ENCODE data around the gene TMEM256. TPM values are rescaled to one million over a fixed set of nuclear protein-coding genes. Genes with fewer than 3 reads are reported as not detected.

The TMEM256 gene
- total RNA-seq, 1 experiment from 2014 or later: 57.6 TPM

GRCh38 chr17:7382901-7383300 lies 21.0 kb downstream of the TMEM256 start:
- no peak for TF ChIP-seq CTCF (conservative IDR thresholded peaks at IDR 0.05; ENCODE audit: low read depth, low read length)
- no peak for TF ChIP-seq EZH2 (IDR thresholded peaks at IDR 0.05; ENCODE audit: borderline replicate concordance, low read depth, low read length, poor library complexity, severe bottlenecking)
- no peaks in the 10 kb centered on the region for H3K36me3 ChIP-seq (ENCODE audit: insufficient read depth, low read length, poor library complexity, severe bottlenecking)
- no peaks in the 10 kb centered on the region for H3K27me3 ChIP-seq (replicated peaks; ENCODE audit: insufficient read depth, low read depth, low read length, poor library complexity)
- no peak for DNase-seq (ENCODE audit: low spot score)
- no peaks in the 10 kb centered on the region for H3K9me3 ChIP-seq (ENCODE audit: low read depth, low read length, poor library complexity, severe bottlenecking)
- ChIA-PET CTCF (no interaction called here), POLR2A (ENCODE audit: low non-redundant PET) (no interaction called here)
- no peaks in the 10 kb centered on the region for H3K4me1 ChIP-seq (ENCODE audit: insufficient read depth, low read length, poor library complexity, severe bottlenecking)
- BruUV-seq (replicated peaks): no TSS peak
- no peak overlapping the region for H3K27ac ChIP-seq (ENCODE audit: low read depth, low read length, poor library complexity, severe bottlenecking)
- intact Hi-C loops (cut with micrococcal nuclease; ENCODE audit: unreplicated experiment): no loop called here
- no peak overlapping the region for H3K4me3 ChIP-seq (ENCODE audit: low read depth, low read length, poor library complexity, severe bottlenecking)

- H3K27me3 ChIP-seq (replicated peaks; ENCODE audit: insufficient read depth, low read depth, low read length, poor library complexity): no peaks in the 10 kb centered on the region
Measured at GRCh38 chr17:7380855-7381683, 22.8 kb downstream of the TMEM256 start, which contains the start of gene TNK1. TNK1 (plus strand) TSS chr17:7381089; CDS start chr17:7382927, 1,838 bp downstream.

DNA sequence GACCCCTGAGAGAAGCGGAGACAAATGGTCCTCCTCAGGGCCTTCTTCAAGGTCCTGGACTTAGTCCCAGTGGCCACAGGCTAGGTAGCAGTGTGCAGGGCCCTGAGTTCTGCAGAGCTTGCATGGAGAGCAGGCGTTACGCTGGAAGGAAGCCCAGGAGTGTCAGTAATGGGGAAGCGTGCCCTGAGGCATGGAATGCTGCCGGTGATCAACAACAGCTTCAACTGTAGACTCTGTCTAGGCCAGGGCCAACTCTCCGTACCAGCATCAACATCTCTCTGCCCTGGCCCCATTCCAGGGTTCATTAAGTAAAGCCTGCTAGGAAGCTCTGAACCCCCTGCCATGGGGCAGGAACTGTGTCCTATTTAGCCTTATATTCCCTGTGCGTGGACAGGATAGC lies 23.6 kb downstream of the TMEM256 start:
- no peak for DNase-seq (ENCODE audit: low spot score)
- peak overlapping the region; percentile 36 for H3K4me3 ChIP-seq (ENCODE audit: low read depth, low read length, poor library complexity, severe bottlenecking)
- CTCF ChIA-PET: no interaction called here

More at GRCh38 chr17:7380855-7381683, 22.8 kb downstream of the TMEM256 start, which contains the start of gene TNK1:
- no peak for DNase-seq (ENCODE audit: low spot score)
- Histone ChIP-seq H3K36me3 (ENCODE audit: insufficient read depth, low read length, poor library complexity, severe bottlenecking) (no peaks in the 10 kb centered on the region), H3K9me3 (ENCODE audit: low read depth, low read length, poor library complexity, severe bottlenecking) (no peaks in the 10 kb centered on the region), H3K4me1 (ENCODE audit: insufficient read depth, low read length, poor library complexity, severe bottlenecking) (no peaks in the 10 kb centered on the region), H3K4me3 (ENCODE audit: low read depth, low read length, poor library complexity, severe bottlenecking) (peak within 1 kb of the TSS; percentile 36), H3K27ac (ENCODE audit: low read depth, low read length, poor library complexity, severe bottlenecking) (no peak within 1 kb of the TSS)
- CTCF ChIA-PET: no interaction called here
- TF ChIP-seq EZH2 (IDR thresholded peaks at IDR 0.05; ENCODE audit: borderline replicate concordance, low read depth, low read length, poor library complexity, severe bottlenecking) (no peak), CTCF (conservative IDR thresholded peaks at IDR 0.05; ENCODE audit: low read depth, low read length) (no peak)
- BruUV-seq (replicated peaks): no TSS peak
- POLR2A ChIA-PET (ENCODE audit: low non-redundant PET): interaction anchor here (0.5 kb wide), 1 partner anchor 334 kb away, joined by 5 read pairs; no protein-coding TSS in a partner anchor
- intact Hi-C loops (cut with micrococcal nuclease; ENCODE audit: unreplicated experiment): no loop called here

More for the DNA sequence above, 23.6 kb downstream of the TMEM256 start:
- POLR2A ChIA-PET (ENCODE audit: low non-redundant PET): no interaction called here
- intact Hi-C loops (cut with micrococcal nuclease; ENCODE audit: unreplicated experiment): no loop called here
- Histone ChIP-seq H3K36me3 (ENCODE audit: insufficient read depth, low read length, poor library complexity, severe bottlenecking) (no peaks in the 10 kb centered on the region), H3K27ac (ENCODE audit: low read depth, low read length, poor library complexity, severe bottlenecking) (no peak overlapping the region), H3K4me1 (ENCODE audit: insufficient read depth, low read length, poor library complexity, severe bottlenecking) (no peaks in the 10 kb centered on the region), H3K27me3 (replicated peaks; ENCODE audit: insufficient read depth, low read depth, low read length, poor library complexity) (no peaks in the 10 kb centered on the region), H3K9me3 (ENCODE audit: low read depth, low read length, poor library complexity, severe bottlenecking) (no peaks in the 10 kb centered on the region)
- no TSS peak for BruUV-seq (replicated peaks)
- TF ChIP-seq EZH2 (IDR thresholded peaks at IDR 0.05; ENCODE audit: borderline replicate concordance, low read depth, low read length, poor library complexity, severe bottlenecking): no peak
- no peak for TF ChIP-seq CTCF (conservative IDR thresholded peaks at IDR 0.05; ENCODE audit: low read depth, low read length)

All from A673 (cell line).